Fibroblast of skin of right quadriceps (primary cell): ENCODE data around the gene MT1A.
"Not testable (repeated sequence)": the region's sequence is repeated elsewhere in the genome, so short reads cannot be mapped to it uniquely, and the experiment has no call there.

Source experiments
- DNase-seq: peaks from one replicate; pipeline ENCODE4 v3.0.0-alpha.2; 2013

The MT1A gene

DNA sequence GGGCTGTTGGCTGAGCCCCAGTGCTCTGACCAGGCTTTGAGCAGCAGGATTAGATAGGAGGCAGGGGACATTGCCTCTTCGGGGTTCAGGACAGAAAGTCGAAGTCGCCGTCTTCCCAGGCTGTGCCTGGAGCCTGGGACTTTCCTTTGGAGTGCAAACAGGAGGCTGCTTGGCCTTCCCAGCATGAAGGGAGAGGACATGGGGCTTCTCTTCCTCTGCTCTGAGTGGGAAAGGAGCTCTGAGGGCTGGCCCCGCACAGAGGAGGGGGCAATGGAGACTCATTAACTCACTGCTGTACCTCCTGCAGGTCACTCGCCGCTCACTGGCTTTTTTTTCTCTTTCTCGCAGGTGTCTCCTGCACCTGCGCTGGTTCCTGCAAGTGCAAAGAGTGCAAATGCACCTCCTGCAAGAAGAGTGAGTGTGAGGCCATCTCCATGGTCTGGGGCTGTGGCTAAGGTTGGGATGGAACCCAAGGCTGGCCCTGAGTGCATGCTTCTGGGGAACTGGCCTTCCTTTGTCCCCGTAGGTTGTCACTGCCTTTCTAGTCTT lies 19.9 kb downstream of the MT1A start:
- no peak for DNase-seq

DNA sequence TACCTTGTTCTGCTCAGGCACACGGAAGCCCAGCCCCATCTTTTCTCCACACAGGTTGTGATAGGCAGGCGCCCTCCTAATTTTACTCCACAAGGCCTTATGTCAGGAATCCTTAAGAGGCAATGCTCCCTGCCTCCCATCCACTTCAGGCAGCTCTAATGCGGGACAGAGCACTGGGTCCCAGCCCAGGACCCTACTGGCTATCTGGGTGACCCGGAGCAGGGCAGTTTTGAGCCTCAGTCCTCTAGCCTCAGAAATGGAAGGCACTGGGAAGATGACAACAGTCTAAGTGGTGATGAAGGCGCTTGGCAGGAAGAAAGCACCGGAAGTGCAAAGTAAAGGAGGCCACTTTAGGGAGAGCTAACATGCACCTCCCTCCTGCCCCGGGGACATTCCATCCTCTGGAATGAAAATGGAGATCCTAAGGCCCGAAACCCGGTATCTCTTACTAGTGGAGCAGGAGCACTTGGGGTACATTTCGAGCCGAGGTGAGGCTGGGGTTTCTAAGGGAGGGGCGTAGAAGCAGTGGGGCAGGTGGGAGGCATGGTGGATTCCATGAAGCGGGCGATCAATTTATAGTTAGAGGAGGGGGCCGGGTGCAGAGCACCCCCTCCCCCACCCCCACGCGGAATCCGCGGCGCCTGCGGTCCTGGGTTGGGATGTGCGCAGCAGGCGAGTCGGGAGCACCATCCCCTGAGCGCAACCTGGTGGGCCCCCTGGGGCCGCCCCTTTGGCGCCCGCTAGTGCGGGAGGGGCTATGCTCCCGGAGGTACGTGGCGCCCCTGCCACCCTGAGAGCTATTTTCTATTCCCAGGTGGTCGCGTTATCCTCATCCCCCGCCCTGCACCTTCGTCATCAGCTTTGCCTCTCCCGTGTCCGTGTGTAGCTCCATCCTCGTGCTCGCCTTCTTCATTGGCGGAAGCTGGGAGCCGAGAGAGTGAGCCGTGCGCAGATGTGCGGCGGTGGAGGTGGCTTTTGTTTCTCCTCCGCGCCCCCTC lies 24.2 kb downstream of the MT1A start:
- no peak for DNase-seq

DNA sequence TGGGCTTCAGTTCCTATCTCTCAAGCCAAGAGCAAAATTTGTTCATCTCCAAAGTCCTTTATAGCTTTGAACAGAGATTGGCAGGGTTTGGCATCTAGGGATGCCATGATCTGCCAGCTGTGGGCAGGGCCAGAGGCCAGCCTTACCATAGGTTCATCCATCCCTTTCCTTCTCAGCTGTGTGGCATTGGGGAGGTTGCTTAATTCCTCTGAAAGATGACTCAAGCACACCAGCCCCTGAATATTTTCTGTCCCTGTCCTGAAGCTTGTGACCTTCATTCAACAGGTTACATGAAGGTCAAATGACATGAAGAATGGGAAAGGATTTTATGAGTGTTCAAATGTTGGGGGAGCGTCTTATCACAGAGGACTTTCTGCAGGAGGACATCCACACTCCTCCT lies 26.0 kb downstream of the MT1A start:
- DNase-seq: no peak

DNA sequence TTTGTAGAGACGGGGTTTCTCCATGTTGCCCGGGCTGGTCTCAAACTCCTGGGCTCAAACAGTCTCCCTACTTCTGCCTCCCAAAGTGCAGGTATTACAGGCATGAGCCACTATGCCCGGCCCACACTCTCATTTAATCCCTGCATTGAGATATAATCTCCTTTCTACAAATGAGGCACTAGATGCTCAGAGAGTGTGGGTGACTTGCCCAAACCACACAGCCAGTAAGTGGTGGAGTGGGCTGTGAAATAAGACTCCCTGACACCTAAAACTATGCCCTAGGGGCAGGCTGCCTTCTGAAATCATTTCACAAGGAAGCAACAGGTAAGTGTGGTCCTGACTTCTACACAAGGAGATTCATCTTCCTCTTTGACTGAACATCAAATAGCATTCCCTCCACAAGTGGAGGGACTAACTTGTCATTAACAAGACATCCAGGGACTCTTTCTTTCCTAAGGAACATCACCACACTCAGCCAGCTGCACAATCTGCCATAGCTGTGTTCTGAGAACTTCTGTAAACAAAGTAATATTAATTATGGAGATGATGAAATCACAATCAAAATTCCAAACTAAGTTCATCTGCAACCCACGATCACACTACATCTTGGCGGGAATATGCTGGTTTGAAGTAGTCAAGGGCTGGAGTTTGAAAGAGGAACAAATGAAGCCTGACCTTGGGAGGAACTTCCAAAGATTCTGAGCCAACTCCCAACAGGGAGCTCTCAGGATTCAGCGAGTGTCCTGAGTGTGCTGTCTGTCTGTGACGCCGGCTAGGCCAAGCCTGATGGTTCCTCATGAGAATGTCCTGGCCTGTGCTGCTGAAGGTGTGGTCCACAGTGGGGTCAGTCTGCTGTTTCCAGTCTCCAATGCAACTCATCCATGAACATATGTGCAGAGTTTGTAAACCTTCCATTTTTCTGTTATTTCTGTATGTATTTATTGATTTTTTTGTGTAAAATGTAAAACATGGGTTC lies 27.1 kb downstream of the MT1A start:
- DNase-seq: not testable (repeated sequence)

DNA sequence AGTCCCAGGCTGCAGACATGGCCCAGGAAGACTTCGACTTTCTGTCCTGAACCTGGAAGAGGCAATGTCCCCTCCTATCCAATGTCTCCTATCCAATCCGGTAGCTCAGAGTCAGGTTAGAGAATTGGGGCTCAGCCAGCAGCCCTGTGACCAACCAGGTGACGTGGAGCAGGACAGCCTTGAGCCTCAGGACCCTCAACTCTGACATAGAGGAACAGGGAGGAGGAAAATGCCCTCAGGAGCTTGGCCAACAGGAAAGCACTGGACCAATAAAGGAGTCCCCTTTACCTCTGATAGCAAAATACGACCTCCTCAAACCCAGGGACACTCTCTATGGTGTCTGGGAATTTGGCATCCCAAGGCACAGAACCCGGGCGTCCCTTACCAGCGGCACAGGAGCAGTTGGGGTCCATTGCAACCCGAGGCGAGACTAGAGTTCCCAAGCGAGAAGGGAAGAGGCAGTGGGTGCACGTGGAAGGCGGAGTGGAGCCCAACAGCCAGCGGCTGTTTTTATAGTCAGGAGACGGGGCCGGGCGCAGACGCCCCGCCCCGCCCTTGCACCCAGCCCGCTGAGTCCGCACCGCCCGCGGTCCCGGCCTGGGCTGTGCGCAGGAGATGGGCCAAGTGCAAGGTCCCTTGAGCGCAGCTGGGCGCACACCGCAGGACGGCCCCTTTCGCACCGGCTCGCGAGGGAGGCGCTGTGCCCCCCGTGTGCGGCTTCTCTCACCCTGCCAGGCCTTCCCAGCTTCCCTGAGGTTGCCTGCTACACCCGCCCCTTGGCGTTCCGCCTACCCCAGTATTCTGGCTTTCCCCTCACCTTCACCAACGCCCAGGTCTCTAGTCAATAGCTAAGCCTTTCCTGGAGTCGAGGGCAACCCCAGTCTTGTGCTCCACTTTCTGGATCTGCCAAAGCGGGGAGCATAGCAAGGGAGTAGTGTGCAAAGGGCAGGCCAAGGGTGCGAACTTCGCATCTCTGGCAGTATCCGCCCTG lies 29.4 kb downstream of the MT1A start, which contains the start of gene MT1G:
Gene MT1G, minus strand, starts transcription at position 485 of the 991 bp plus-strand sequence. Its CDS starts 72 bp downstream, at position 413.
- DNase-seq: peak; percentile 12

DNA sequence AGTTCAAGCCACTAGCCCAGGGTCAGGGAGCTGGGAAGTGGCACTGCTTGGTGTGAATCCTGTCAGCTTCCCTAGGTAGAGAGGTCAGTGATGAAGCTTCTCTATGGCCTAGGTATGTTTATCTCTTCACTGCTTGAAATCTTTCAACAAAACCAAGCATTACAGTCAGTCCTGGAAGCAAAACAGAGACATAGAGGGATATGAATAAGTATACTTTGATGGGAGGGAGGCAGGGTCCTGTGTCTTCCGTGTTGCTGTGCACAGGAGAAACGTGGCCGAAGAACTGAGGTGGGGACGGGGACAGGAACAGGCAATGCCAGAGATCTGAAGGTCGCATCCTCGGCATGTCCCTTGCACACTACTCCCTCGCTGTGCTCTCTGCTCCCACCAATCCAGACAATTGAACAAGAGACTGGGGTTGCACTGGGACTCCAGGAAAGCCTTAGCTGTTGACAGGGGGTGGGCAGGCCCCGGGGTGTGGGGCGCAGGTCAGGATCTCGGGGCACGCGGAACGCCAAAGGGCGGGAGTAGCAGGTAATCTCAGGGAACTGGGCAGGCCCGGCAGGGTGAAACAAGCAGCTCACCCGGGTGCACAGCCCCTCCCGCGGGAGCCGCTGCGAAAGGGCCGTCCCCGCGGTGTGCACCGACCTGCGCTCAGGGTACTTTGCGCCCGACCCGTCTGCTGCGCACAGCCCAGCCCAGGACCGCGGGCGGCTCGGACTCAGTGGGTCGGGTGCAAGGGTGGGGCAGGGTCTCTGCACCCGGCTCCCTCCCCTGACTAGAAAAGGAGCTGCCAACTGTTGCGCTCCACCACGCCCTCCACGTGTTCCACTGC lies 30.8 kb downstream of the MT1A start, which contains the start of gene MT1H:
Gene MT1H, plus strand, starts transcription at position 810 of the 835 bp plus-strand sequence. CDS start 71 bp downstream, outside the sequence.
- no peak for DNase-seq

DNA sequence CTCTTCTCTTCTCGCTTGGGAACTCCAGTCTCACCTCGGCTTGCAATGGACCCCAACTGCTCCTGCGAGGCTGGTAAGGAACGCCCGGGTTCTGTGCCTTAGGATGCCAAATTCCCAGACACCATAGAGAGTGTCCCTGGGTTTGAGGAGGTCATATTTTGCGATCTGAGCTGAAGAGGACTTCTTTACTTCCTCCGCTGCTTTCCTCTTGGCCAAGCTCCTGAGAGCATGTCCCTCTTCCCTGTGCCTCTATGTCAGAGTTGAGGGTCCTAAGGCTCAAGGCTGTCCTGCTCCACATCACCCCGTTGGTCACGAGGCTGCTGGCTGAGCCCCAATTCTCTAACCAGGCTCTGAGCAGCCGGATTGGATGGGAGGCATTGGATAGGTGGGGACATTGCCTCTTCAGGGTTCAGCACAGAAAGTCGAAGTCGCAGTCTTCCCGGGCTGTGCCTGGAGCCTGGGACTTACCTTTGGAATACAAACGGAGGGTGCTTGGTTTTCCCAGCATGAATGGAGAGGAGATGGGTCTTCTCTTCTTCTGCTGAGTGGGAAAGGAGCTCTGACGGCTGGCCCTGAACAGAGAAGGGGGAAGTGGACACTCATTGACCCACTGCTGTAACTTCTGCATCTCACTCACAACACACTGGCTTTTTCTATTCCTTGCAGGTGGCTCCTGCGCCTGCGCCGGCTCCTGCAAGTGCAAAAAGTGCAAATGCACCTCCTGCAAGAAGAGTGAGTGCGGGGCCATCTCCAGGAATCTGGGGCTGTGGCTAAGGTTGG lies 31.6 kb downstream of the MT1A start:
- no peak for DNase-seq

DNA sequence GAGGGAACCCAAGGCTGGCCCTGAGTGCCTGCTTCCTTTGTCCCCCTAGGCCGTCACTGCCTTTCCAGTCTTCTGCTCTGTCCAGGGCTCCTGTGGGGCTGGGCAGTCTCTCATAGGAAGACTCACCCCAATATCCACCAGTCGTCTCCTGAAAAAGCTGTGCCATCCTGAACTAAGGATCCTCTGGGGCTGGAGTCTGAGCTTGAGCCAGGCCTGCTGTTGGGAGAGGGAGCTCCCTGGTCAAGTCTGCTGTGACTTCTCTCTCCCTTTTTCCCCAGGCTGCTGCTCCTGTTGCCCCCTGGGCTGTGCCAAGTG lies 32.1 kb downstream of the MT1A start:
- DNase-seq: no peak

DNA sequence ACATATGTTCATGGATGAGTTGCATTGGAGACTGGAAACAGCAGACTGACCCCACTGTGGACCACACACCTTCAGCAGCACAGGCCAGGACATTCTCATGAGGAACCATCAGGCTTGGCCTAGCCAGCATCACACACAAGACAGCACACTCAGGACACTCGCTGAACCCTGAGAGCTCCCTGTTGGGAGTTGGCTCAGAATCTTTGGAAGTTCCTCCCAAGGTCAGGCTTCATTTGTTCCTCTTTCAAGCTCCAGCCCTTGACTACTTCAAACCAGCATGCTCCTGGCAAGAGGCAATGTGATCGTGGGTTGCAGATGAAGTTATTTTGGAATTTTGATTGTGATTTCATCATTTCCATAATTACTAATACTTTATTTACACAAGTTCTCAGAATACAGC lies 33.2 kb downstream of the MT1A start:
- DNase-seq: peak; percentile 9

DNA sequence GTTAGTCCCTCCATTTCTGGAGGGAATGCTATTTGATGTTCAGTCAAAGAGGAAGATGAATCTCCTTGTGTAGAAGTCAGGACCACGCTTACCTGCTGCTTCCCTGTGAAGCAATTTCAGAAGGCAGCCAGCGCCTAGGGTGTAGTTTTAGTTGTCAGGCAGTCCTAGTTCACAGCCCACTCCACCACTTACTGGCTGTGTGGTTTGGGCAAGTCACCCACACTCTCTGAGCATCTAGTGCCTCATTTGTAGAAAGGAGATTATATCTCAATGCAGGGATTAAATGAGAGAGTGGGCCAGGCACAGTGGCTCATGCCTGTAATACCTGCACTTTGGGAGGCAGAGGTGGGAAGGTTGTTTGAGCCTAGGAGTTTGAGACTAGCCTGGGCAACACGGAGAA lies 33.7 kb downstream of the MT1A start:
- not testable (repeated sequence) for DNase-seq

DNA sequence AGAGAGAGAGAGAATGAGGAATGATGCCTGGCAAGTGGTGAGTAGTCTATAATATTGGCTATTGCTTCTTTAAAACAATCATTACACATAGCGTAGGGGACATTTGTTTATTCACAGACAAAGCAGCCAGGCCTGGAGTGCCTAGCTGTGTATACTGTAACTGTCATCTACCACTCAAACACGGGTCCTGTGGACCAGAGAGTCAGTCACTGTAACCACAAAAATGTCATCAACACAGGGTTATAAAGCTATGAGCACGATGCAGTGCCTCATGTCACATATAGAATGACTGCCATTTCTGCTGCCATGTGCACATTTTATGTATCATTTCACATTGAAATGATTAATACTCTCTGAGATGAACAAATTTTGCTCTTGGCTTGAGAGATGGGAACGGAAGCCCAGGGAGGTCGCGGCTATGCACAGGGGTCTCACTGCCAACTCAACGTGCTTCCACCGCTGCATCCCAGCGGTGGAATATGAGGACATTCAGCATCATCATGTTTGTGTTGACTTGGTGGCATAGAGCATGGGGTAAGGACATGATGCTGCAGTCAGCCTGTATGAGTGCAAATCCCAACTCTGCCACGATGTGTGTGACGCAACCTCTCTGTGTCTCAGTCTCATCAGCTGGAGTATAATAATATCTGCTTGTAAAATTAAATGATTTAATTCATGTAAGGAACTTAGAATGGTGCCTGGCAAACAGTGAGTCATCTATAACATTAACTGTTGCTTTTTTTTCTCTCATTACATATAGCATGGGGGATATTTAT lies 34.5 kb downstream of the MT1A start:
- peak; percentile 40 for DNase-seq

DNA sequence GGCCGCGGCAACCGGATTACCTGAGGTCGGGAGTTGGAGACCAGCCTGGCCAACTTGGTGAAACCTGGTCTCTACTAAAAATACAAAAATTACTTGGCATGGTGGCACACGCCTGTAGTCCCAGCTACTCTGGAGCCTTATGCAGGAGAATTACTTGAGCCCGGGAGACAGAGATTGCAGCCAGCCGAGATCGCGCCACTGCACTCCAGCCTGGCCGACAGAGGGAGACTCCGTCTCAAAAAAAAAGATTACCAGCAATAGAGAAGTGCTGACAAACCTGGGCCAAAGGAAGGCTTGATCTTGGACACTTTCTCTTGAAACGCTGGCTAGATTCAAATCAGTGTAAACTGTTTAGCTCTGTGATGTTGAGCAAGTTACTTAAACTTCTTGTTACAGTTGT lies 35.5 kb downstream of the MT1A start:
- DNase-seq: peak; percentile 30

DNA sequence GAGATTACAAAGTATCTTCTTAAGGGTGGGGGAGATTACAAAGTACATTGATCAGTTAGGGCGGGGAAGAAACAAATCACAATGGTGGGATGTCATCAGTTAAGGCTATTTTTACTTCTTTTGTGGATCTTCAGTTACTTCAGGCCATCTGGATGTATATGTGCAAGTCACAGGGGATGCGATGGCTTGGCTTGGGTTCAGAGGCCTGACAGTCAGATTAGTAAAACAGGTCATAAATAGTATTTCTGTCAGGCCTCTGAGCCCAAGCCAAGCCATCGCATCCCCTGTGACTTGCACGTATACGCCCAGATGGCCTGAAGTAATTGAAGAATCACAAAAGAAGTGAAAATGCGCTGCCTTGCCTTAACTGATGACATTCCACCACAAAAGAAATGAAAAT lies 36.1 kb downstream of the MT1A start:
- DNase-seq: not testable (repeated sequence)

DNA sequence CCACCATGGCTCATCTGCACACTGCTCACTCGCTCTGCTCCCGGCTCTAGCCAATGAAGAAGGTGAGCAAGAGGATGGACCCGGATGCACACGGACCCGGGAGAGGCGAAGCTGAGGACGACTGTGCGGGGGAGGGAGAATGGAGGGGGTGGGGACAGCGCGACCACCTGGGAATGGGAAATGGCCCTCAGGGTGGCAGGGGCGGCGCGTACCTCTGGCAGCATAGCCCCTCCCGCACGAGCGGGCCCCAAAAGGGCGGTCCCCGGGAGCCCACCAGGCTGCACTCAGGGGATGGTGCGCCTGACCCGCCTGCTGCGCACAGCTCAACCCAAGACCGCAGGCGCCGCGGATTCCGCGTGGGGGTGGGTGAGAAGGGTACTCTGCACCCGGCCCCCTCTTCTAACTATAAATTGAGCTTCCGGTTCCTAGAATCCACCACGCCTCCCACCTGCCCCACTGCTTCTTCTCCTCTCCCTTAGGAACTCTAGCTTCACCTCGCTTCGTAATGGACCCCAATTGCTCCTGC lies 37.3 kb downstream of the MT1A start:
- DNase-seq: no peak

DNA sequence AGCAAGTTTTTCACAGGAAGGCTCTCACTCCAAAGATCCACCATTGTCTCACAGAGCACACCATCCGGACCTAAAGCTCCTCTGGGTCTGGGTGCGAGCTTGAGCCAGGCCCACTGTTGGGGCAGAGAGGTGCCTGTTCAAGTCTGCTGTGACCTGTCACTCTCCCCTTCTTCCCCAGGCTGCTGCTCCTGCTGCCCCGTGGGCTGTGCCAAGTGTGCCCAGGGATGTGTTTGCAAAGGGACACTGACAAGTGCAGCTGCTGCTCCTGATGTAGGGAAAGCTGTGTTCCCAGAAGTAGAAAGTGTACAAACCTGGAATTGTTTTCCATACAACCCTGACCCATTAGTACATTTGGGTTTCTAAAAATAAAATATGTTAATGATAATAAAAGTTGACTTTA lies 39.0 kb downstream of the MT1A start:
- no peak for DNase-seq

DNA sequence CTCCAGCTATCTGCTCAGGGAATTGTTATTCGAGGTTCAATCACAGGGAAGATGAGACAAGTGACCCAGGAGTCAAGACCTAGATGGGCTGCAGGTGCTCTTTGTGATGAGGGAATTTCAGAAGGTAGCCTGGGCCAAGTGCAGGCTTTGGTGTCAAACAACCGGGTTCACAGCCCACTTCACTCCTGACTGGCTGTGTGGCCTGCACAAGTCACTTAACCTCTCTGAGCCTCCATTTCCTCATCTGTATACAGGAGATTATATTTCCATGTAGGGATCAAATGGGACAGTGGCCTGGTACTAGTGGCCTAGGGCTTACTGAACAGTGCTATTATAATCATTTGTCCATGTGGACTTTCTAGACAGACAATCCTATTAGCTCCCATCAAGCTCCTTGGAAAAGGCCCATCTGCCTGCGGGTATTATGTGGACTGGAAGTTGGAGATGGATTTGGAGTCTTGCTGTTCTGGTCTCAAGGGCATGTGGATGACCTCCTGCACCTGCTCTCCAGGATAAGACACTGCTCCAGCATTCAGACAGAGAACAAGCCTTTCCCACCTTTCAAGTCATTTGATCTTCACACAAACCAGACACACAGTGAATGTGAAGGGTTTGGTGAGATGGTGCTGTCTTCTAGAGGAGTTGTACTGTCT lies 40.7 kb downstream of the MT1A start:
- DNase-seq: no peak

DNA sequence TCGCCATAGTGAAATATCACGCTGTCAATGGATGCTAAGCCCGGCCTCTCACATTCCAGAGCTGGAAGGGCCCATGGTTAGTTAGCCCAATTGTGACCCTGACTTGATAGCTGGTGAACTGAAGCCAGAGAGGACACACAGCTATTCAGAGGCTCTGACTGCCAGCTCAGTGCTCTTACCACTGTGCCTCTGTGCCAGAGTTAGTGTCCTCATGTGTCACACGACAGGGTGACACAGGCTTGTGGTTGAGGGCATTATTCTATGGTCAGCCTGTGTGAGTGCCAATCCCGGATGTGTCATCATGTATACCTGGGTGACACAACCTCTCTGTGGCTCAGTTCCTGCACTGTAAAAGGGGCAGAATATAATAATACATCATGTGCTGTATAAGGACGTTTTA lies 41.4 kb downstream of the MT1A start:
- no peak for DNase-seq
